Memory B cell (primary cell): ENCODE data around the gene MOV10L1.

Experiments used
- ATAC-seq: fragments of 150-1000 bp; cut with Tn5 transposase; 2 replicates; pipeline ENCODE4 v1.10.0; 2021; ENCODE audit warnings: low read depth, mild to moderate bottlenecking, moderate library complexity
- DNase-seq, 2 donors: peaks; one replicate each; pipeline ENCODE4 v3.0.0; 2022; ENCODE audit warnings: low spot score in 2 of 2
- H3K27ac Mint-ChIP-seq: one replicate; pipeline ENCODE4 v1.8.0; 2022; ENCODE audit warnings: mild to moderate bottlenecking, moderate library complexity, mixed read lengths
- H3K27me3 Mint-ChIP-seq: one replicate; pipeline ENCODE4 v1.8.0; 2022; ENCODE audit warnings: mixed read lengths
- H3K36me3 Mint-ChIP-seq: one replicate; pipeline ENCODE4 v1.8.0; 2022; ENCODE audit warnings: mild to moderate bottlenecking, mixed read lengths
- H3K4me1 Mint-ChIP-seq: one replicate; pipeline ENCODE4 v1.8.0; 2022; ENCODE audit warnings: mixed read lengths
- H3K4me3 Mint-ChIP-seq: one replicate; pipeline ENCODE4 v1.8.0; 2022; ENCODE audit warnings: mild to moderate bottlenecking, moderate library complexity, mixed read lengths
- H3K9me3 Mint-ChIP-seq: one replicate; pipeline ENCODE4 v1.8.0; 2022; ENCODE audit warnings: mixed read lengths

Gene MOV10L1

DNA sequence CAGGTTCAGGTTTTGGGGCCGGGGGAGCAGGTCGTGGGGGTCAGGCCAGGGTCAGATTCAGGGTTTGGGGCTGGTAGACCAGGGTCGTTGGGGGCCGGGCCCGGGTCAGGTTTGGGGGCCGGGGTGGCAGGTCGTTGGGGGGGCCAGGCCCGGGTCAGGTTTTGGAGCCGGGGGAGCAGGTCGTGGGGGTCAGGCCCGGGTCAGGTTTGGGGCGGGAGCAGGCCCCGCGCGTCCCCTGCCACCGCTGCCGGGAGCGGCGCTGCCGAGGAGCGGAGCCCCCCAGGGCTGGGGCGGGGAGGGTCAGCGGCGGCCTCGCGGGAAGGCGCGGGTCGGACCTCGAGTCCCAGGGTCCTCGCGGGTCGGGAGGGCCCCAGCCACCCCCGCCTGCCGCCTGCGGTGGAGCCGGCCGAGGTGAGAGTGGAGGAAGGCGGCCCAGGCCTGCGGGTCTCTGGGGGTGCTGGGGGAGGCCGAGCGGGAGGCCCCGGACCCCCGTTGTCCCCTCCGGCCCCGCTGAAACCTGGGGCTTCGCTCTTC is 96.4 kb downstream of the MOV10L1 start:
- peak overlapping the region; percentile 92 for H3K4me3 Mint-ChIP-seq
- peak overlapping the region; percentile 82 for H3K27ac Mint-ChIP-seq
- no peaks in the 10 kb centered on the region for H3K9me3 Mint-ChIP-seq
- DNase-seq (no peak), ATAC-seq (no peak)
- H3K27me3 Mint-ChIP-seq: peaks cover 6% of the 10 kb centered on the region
- H3K4me1 Mint-ChIP-seq: peaks cover 24% of the 10 kb centered on the region
- no peaks in the 10 kb centered on the region for H3K36me3 Mint-ChIP-seq

DNA sequence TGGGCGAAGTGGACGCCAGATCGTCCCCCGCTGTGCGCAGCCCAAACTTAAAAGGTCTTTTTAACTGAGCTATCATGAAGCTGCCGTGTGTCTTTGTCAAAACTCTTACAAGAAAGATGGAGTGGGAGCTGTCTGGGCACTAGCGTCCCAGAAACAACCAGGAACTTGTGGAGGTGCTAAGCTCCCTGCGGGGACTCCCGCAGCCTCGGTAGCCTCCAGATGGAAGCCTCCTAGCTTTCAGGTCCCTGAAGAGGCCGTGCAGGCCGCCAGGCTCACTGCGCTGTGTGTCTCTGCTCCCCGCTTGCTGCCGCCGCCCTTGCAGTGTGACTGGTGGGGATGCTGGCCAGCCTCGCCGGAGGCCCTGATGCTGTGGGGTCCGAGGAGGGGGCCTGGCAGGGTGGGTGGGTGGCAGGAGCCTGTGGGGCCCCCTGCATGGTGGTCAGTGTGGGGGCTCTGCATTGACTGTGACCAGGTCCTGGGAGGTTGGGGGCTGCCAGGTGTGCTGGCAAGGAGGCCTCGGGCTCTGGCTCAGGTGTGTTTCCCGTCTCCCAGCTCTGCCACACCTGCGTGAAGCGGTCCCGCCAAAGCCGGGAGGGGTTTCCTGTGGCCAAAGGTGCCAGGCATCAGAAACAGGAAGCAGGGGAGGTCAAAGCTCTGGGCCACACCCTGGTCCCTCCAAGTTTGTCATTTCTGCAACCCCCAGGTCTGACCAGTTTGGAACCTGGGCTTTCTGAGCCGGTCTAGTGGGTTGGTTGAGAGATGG is 97.1 kb downstream of the MOV10L1 start:
- Mint-ChIP-seq H3K4me1 (peaks cover 27% of the 10 kb centered on the region), H3K9me3 (no peaks in the 10 kb centered on the region), H3K27ac (peak overlapping the region; percentile 82), H3K27me3 (peaks cover 6% of the 10 kb centered on the region), H3K4me3 (peak overlapping the region; percentile 92), H3K36me3 (no peaks in the 10 kb centered on the region)
- DNase-seq (no peak), ATAC-seq (no peak)

- Mint-ChIP-seq H3K4me1 (peaks cover 36% of the 10 kb centered on the region), H3K27me3 (peaks cover 6% of the 10 kb centered on the region), H3K9me3 (no peaks in the 10 kb centered on the region), H3K27ac (no peak overlapping the region), H3K4me3 (no peak overlapping the region), H3K36me3 (peaks cover 4% of the 10 kb centered on the region)
- DNase-seq (no peak), ATAC-seq (no peak)
These were observed 98.5 kb downstream of the MOV10L1 start for GRCh38 chr22:50188356-50188755.

DNA sequence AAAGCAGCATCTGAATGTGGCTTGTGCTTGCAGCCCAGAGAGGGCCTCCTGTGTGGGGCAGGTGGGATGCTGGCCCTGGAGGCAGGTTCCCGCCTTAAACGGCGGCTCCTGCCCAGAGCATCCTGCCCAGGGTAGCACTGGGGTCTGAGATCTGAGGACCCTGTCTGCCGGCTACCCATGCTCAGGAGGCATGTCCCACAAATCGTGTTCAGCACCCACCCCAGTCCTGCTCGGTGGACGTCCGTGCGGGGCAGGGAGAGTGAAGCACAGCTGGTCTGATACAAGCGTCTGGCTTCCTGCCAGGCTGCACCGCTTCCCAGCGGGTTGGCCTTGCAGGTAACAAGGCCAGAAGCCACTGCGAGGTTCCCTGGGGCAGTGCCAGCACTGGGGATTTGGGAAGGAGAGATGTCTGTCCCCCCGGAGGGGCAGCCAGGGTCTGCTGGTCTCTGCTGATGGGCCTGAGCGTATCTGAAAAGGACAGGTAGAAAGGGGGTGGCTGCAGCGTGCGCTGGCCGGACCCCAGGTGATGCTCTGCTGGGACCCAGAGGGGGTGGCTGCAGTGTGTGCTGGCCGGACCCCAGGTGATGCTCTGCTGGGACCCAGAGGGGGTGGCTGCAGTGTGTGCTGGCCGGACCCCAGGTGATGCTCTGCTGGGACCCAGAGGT is 99.5 kb downstream of the MOV10L1 start:
- DNase-seq (no peak), ATAC-seq (no peak)
- peaks cover 4% of the 10 kb centered on the region for H3K36me3 Mint-ChIP-seq
- peaks cover 4% of the 10 kb centered on the region for H3K27me3 Mint-ChIP-seq
- H3K4me3 Mint-ChIP-seq: peak overlapping the region; percentile 90
- no peaks in the 10 kb centered on the region for H3K9me3 Mint-ChIP-seq
- peaks cover 34% of the 10 kb centered on the region for H3K4me1 Mint-ChIP-seq
- H3K27ac Mint-ChIP-seq: peak overlapping the region; percentile 100

DNA sequence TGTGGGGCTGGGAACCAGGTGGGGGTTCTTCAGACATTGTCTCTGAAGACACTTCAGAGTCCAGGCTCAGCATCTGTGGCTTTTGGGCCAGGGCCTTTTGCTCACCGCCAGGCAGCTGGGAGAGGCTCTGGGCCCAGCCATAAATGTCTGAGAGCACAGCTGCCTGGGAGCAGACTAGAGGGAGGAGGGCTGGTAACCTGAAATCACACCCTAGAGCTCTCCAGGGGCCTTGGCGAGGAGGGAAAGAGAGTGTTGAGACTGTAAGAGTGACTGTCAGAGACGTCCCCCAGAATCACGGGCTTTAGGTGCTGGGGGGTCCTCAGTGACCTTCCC is 100.0 kb downstream of the MOV10L1 start:
- Mint-ChIP-seq H3K9me3 (no peaks in the 10 kb centered on the region), H3K4me3 (peak overlapping the region; percentile 90), H3K27ac (peak overlapping the region; percentile 100), H3K4me1 (peaks cover 32% of the 10 kb centered on the region), H3K27me3 (peaks cover 1% of the 10 kb centered on the region), H3K36me3 (peaks cover 4% of the 10 kb centered on the region)
- ATAC-seq: no peak
- DNase-seq: no peak

- Mint-ChIP-seq H3K27ac (peak overlapping the region; percentile 100), H3K4me3 (peak overlapping the region; percentile 90), H3K27me3 (peaks cover 1% of the 10 kb centered on the region), H3K4me1 (peaks cover 31% of the 10 kb centered on the region), H3K9me3 (no peaks in the 10 kb centered on the region), H3K36me3 (peaks cover 4% of the 10 kb centered on the region)
- ATAC-seq (peak; percentile 50), DNase-seq (peak; percentile 89 to 90)
These were observed 100.6 kb downstream of the MOV10L1 start for GRCh38 chr22:50190182-50190940.

DNA sequence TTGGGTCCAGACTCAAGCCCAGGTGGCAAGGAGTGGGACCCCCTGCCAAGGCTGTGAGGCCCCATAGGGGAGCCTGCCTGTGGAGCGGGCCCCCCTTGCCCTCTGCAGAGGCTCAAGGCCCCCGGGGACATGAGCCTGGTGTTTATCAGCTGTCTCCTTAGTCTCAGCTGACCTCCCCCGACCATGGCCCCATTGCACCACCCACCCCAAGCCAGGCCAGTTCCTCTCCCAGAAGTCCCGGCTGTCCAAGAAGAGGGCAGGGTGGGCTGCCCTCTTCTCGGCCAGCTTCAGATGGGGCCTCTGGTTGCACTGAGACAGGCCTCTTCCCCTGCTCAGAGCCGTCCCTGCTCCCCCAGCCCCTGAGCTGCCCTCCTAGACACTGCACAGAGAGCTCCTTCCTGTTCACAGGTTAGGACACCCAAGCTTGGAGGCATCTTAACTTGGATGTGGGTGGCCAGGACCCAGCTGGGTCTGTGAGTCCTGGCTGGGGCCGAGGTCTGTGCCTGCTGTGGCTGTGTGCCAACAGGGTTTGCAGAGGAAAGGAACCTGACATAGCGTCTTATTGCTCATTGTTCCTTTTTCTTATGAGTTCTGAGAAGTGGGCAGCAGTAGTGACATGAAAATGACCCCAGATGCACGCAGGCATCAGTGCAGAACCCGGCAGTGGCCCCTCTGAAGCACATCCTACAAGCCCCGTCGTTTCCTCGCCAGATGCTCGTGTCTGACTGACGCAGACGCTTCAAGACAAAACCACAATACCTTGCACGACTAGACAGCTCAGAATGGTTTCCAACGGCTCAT is 101.3 kb downstream of the MOV10L1 start:
- Mint-ChIP-seq H3K27me3 (no peaks in the 10 kb centered on the region), H3K36me3 (peaks cover 4% of the 10 kb centered on the region), H3K4me3 (peak overlapping the region; percentile 90), H3K27ac (peak overlapping the region; percentile 100), H3K9me3 (no peaks in the 10 kb centered on the region), H3K4me1 (peaks cover 30% of the 10 kb centered on the region)
- ATAC-seq (peak; percentile 57), DNase-seq (peak; percentile 84 to 88)

GRCh38 chr22:50192436-50193204 is 102.8 kb downstream of the MOV10L1 start:
- peak overlapping the region; percentile 100 for H3K27ac Mint-ChIP-seq
- peaks cover 24% of the 10 kb centered on the region for H3K4me1 Mint-ChIP-seq
- ATAC-seq: peak; percentile 19
- no peaks in the 10 kb centered on the region for H3K27me3 Mint-ChIP-seq
- DNase-seq: peak; percentile 66 to 71
- H3K36me3 Mint-ChIP-seq: peaks cover 4% of the 10 kb centered on the region
- no peaks in the 10 kb centered on the region for H3K9me3 Mint-ChIP-seq
- H3K4me3 Mint-ChIP-seq: peak overlapping the region; percentile 90

- H3K4me1 Mint-ChIP-seq: peaks cover 20% of the 10 kb centered on the region
- H3K27ac Mint-ChIP-seq: peak overlapping the region; percentile 100
These were observed 103.8 kb downstream of the MOV10L1 start for GRCh38 chr22:50193621-50194020.

DNA sequence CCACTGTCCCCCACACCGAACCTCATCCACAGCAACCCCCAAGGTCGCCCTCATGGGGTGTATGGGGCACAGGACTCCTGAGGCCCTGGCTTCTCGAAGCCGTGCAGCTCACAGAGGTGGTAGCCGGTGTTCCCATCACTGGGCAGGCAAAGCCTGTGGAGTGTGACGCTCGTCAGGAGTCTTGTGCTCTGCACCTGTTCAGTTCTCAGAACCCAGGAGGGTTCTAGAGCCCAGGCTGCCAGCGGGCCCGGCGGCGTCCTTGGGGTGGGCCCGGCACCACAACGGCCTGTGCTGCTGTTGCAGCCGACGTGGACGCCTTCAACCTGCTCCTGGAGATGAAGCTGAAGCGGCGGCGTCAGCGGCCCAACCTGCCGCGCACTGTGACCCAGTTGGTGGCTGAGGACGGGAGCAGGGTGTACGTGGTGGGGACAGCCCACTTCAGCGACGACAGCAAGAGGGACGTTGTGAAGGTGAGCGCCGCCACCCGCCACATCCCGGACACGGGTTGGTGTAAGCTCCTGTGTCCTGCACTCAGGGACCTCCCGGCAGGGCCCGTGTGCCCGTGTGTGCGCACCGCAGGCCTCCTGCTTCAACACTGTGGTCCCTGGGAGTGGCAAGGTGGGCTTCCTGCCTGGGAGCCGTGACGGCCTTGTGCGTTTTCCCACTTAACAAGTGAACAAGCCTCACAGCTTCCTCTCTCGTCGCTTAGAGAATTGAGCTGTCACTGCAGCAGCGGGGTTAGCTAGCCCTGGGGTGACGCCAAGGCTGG is 104.4 kb downstream of the MOV10L1 start:
- Mint-ChIP-seq H3K4me1 (peaks cover 20% of the 10 kb centered on the region), H3K27ac (peak overlapping the region; percentile 100), H3K9me3 (no peaks in the 10 kb centered on the region), H3K36me3 (peaks cover 4% of the 10 kb centered on the region), H3K4me3 (no peak overlapping the region), H3K27me3 (no peaks in the 10 kb centered on the region)
- no peak for DNase-seq
- ATAC-seq: no peak

More at GRCh38 chr22:50193621-50194020, 103.8 kb downstream of the MOV10L1 start:
- Mint-ChIP-seq H3K36me3 (peaks cover 4% of the 10 kb centered on the region), H3K27me3 (no peaks in the 10 kb centered on the region), H3K9me3 (no peaks in the 10 kb centered on the region), H3K4me3 (no peak overlapping the region)
- ATAC-seq: no peak
- no peak for DNase-seq

GRCh38 chr22:50196256-50196655 is 106.5 kb downstream of the MOV10L1 start:
- no peak overlapping the region for H3K4me3 Mint-ChIP-seq
- H3K4me1 Mint-ChIP-seq: peaks cover 11% of the 10 kb centered on the region
- H3K36me3 Mint-ChIP-seq: peaks cover 4% of the 10 kb centered on the region

DNA sequence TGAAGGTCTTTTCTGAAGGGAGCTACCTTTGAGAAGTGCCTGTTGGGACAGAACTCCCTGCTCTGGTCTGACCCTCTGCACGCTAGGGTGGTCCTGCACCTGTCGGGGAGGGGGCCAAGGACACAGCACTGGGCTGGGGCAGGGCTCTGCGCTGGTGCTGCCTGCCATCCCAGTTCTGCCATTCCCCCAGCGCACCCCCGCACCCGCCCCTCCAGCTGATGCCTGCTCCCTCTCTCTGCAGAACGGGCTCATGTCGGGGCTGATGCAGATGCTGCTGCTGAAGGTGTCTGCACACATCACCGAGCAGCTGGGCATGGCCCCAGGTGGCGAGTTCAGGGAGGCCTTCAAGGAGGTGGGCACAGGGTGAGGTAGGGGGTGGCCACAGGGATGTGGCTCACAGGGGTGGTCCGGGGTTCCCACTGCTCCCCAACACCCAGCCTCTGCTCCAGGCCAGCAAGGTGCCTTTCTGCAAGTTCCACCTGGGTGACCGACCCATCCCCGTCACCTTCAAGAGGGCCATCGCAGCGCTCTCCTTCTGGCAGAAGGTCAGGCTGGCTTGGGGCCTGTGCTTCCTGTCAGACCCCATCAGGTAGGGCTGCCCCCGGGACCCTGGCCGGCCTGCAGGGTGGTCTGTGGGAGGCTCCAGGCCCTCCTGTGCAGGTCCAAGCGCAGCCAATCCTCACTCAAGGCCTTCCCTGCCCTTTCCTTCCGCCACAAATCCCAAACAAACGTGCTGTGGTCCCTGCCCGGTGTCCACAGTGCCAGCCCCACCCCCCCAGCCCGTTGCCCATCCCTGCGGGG is 107.4 kb downstream of the MOV10L1 start:
- Mint-ChIP-seq H3K4me1 (peaks cover 10% of the 10 kb centered on the region), H3K36me3 (peaks cover 4% of the 10 kb centered on the region), H3K27me3 (no peaks in the 10 kb centered on the region)

More at GRCh38 chr22:50196256-50196655, 106.5 kb downstream of the MOV10L1 start:
- DNase-seq (no peak), ATAC-seq (no peak)
- no peak overlapping the region for H3K27ac Mint-ChIP-seq
- H3K9me3 Mint-ChIP-seq: no peaks in the 10 kb centered on the region
- no peaks in the 10 kb centered on the region for H3K27me3 Mint-ChIP-seq

More for the DNA sequence above, 107.4 kb downstream of the MOV10L1 start:
- ATAC-seq (no peak), DNase-seq (no peak)
- no peaks in the 10 kb centered on the region for H3K9me3 Mint-ChIP-seq
- no peak overlapping the region for H3K4me3 Mint-ChIP-seq
- H3K27ac Mint-ChIP-seq: no peak overlapping the region
